HL-60 (cell line): Measurements from ENCODE around the gene OR2H2.

Source experiments
- DNase-seq, 2 experiments: peaks; one replicate each; pipeline ENCODE4 v3.0.0-alpha.2; 2010 to 2020; ENCODE audit warnings: low read depth in 1 of 2, low spot score in 1 of 2
- H3K27ac ChIP-seq: fragments of 250-450 bp; sonication (Bioruptor Pico); replicated peaks from 2 replicates; pipeline ENCODE4 v1.5.1; 2020; ENCODE audit warnings: mild to moderate bottlenecking, moderate library complexity
- H3K27me3 ChIP-seq: fragments of 250-450 bp; sonication (Bioruptor Pico); 2 replicates; pipeline ENCODE4 v1.5.1; 2021; ENCODE audit warnings: mild to moderate bottlenecking, moderate library complexity; ENCODE audit not compliant: insufficient read depth, poor library complexity, severe bottlenecking
- H3K4me3 ChIP-seq: replicated peaks from 2 replicates; pipeline ENCODE4 v1.5.1; 2011; ENCODE audit warnings: mild to moderate bottlenecking, control low read depth, low read length; ENCODE audit not compliant: insufficient read depth
- GABPA ChIP-seq: IDR thresholded peaks from 2 replicates; pipeline ENCODE4 v1.6.1; 2012; ENCODE audit warnings: low read depth
- POLR2AphosphoS5 ChIP-seq: IDR thresholded peaks from 2 replicates; pipeline ENCODE4 v1.6.1; 2012; ENCODE audit warnings: low read depth
- SPI1 ChIP-seq: IDR thresholded peaks from 2 replicates; pipeline ENCODE4 v1.6.1; 2012; ENCODE audit warnings: low read depth, mild to moderate bottlenecking, borderline replicate concordance
- TF ChIP-seq, protein P1 (sequence below): IDR thresholded peaks from 2 replicates; pipeline ENCODE4 v1.6.1; 2012; ENCODE audit warnings: low read depth; ENCODE audit not compliant: insufficient replicate concordance
- TF ChIP-seq, protein P2 (sequence below): IDR thresholded peaks from one replicate; pipeline ENCODE4 v1.5.1; 2011; ENCODE audit warnings: low read length, control low read depth, inconsistent platforms; ENCODE audit not compliant: insufficient read depth

The OR2H2 gene

DNA sequence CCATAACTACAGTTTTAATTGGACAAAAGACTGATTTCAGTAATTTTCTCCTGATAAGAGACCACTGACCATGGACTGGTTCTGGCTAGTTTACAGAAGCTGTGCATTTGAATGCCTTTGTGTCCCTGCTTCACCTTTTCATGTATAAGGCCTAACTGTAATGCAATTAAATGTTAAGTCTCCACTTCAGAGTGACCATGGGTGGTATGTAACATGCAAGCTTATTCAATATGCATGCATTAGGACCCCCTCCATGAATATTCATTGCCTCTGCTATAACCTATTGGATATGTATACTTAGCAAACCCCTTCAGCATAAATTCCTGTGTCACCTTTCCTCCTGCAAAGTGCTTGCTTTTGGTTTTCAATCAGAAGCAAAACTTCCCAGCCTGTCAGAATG is 27.6 kb upstream of the OR2H2 start:
- Histone ChIP-seq H3K4me3 (no peak overlapping the region), H3K27me3 (peaks cover 29% of the 10 kb centered on the region), H3K27ac (no peak overlapping the region)
- no peak for DNase-seq
- TF ChIP-seq SPI1 (no peak), POLR2AphosphoS5 (no peak), GABPA (no peak)
- TF ChIP-seq, protein P1, sequence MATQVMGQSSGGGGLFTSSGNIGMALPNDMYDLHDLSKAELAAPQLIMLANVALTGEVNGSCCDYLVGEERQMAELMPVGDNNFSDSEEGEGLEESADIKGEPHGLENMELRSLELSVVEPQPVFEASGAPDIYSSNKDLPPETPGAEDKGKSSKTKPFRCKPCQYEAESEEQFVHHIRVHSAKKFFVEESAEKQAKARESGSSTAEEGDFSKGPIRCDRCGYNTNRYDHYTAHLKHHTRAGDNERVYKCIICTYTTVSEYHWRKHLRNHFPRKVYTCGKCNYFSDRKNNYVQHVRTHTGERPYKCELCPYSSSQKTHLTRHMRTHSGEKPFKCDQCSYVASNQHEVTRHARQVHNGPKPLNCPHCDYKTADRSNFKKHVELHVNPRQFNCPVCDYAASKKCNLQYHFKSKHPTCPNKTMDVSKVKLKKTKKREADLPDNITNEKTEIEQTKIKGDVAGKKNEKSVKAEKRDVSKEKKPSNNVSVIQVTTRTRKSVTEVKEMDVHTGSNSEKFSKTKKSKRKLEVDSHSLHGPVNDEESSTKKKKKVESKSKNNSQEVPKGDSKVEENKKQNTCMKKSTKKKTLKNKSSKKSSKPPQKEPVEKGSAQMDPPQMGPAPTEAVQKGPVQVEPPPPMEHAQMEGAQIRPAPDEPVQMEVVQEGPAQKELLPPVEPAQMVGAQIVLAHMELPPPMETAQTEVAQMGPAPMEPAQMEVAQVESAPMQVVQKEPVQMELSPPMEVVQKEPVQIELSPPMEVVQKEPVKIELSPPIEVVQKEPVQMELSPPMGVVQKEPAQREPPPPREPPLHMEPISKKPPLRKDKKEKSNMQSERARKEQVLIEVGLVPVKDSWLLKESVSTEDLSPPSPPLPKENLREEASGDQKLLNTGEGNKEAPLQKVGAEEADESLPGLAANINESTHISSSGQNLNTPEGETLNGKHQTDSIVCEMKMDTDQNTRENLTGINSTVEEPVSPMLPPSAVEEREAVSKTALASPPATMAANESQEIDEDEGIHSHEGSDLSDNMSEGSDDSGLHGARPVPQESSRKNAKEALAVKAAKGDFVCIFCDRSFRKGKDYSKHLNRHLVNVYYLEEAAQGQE, result no peak
- TF ChIP-seq, protein P2, sequence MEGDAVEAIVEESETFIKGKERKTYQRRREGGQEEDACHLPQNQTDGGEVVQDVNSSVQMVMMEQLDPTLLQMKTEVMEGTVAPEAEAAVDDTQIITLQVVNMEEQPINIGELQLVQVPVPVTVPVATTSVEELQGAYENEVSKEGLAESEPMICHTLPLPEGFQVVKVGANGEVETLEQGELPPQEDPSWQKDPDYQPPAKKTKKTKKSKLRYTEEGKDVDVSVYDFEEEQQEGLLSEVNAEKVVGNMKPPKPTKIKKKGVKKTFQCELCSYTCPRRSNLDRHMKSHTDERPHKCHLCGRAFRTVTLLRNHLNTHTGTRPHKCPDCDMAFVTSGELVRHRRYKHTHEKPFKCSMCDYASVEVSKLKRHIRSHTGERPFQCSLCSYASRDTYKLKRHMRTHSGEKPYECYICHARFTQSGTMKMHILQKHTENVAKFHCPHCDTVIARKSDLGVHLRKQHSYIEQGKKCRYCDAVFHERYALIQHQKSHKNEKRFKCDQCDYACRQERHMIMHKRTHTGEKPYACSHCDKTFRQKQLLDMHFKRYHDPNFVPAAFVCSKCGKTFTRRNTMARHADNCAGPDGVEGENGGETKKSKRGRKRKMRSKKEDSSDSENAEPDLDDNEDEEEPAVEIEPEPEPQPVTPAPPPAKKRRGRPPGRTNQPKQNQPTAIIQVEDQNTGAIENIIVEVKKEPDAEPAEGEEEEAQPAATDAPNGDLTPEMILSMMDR, result no peak

DNA sequence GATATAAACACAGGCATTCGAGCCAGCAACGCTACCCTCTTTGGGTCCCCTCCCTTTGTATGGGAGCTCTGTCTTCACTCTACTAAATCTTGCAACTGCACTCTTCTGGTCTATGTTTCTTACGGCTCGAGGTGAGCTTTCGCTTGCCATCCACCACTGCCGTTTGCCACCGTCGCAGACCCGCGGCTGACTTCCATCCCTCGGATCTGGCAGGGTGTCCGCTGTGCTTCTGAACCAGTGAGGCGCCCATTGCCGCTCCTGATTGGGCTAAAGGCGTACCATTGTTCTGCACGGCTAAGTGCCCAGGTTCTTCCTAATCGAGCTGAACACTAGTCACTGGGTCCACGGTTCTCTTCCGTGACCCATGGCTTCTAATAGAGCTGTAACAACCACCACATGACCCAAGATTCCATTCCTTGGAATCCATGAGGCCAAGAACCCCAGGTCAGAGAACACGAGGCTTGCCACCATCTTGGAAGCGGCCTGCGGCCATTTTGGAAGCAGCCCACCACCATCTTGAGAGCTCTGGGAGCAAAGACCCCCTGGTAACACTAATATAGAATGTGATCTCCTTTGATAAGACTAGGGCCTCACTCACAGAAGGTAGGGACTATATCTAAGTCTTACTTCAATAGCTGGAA is 26.4 kb upstream of the OR2H2 start:
- TF ChIP-seq GABPA, result no peak
- TF ChIP-seq, protein P1, result no peak
- TF ChIP-seq POLR2AphosphoS5, result no peak
- TF ChIP-seq, protein P2, result no peak
- no peak for TF ChIP-seq SPI1
- peaks cover 19% of the 10 kb centered on the region for H3K27me3 ChIP-seq

DNA sequence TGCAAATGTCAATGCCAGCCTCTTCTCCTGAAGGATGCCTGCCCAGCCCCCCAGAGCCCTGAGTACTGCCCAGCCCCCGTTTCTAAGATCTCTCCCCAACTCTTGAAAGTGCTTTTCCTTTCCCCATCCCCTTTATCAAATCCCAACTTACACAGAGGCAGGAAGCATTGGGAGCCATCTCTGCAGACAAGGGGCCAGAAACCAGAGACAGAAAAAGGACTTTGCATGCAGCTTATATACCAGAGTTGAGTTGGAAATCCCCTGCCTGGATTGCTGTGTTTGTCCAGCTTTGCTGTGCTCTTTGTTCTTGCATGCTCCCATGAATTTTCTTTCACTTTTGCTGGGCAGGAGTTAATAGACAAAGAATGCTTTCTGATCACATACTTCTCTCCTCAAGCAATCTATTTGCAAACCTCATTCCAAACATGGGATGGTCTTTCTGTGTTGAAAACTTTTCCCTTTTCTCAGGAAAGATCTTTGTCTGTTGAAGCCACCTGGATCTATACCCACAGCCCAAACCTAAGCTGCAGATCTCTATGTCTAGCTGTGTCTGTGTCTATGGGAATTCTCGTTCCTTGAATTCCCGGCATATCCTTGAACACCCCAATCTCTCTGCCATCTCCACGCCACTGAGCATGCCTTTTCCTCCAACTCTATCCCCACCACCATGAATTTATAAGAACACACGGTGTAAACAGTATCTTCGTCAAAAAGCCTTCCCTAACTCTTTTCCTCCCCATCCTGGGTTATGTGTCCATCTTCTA is 25.2 kb upstream of the OR2H2 start, which contains the start of gene UBD:
UBD (minus strand) TSS at position 209 of the 764 bp plus-strand sequence; CDS start at position 178, 31 bp downstream.
- no peak within 1 kb of the TSS for H3K4me3 ChIP-seq
- TF ChIP-seq, protein P1, result no peak
- TF ChIP-seq, protein P2, result no peak
- no peak for TF ChIP-seq POLR2AphosphoS5
- TF ChIP-seq GABPA, result no peak
- no peak for TF ChIP-seq SPI1
- H3K27me3 ChIP-seq, result peaks cover 7% of the 10 kb centered on the region
- DNase-seq, result no peak
- no peak within 1 kb of the TSS for H3K27ac ChIP-seq

More for the DNA sequence above, 26.4 kb upstream of the OR2H2 start:
- H3K4me3 ChIP-seq, result no peak overlapping the region
- H3K27ac ChIP-seq, result no peak overlapping the region
- no peak for DNase-seq
